ENCODE measurements around the gene ABL2. TPM values are rescaled to one million over a fixed set of nuclear protein-coding genes. Genes with fewer than 3 reads are reported as not detected.

The ABL2 gene
- total RNA-seq, 1 donor from 2014 or later: 23.9 TPM

DNA sequence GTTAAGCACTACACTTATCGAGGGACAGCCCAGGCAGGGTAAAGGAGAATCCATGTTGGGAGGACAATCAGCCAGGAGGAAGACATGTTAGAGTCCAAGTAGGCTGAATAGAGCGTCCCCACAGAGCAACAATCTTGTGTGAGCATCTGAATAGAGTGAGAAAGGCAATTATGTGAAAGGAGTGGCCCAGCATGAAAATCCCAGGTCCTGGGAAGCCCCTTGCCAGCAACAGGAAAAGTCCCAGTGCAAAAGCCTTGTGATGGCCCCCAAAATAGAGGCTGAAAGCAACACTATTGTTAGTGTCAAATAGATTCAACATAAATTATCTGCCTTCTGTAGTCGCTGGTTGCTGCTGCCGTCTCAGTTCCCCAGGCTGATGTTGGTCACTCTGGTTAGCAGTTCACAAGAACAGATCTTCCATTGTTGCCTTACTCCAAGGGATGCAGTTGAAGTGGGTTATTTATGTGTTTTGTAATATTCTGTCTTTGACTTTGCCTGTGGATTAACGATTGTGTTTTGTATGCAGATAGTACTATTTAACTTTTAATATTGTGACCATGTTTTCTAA is 12.1 kb upstream of the ABL2 start:
- DNase-seq (ENCODE audit: low spot score in 2 of 2): no peak
- intact Hi-C loops (cut with DNase I): no loop called here
- TF ChIP-seq, protein P1, sequence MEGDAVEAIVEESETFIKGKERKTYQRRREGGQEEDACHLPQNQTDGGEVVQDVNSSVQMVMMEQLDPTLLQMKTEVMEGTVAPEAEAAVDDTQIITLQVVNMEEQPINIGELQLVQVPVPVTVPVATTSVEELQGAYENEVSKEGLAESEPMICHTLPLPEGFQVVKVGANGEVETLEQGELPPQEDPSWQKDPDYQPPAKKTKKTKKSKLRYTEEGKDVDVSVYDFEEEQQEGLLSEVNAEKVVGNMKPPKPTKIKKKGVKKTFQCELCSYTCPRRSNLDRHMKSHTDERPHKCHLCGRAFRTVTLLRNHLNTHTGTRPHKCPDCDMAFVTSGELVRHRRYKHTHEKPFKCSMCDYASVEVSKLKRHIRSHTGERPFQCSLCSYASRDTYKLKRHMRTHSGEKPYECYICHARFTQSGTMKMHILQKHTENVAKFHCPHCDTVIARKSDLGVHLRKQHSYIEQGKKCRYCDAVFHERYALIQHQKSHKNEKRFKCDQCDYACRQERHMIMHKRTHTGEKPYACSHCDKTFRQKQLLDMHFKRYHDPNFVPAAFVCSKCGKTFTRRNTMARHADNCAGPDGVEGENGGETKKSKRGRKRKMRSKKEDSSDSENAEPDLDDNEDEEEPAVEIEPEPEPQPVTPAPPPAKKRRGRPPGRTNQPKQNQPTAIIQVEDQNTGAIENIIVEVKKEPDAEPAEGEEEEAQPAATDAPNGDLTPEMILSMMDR (IDR thresholded peaks at IDR 0.05): no peak

DNA sequence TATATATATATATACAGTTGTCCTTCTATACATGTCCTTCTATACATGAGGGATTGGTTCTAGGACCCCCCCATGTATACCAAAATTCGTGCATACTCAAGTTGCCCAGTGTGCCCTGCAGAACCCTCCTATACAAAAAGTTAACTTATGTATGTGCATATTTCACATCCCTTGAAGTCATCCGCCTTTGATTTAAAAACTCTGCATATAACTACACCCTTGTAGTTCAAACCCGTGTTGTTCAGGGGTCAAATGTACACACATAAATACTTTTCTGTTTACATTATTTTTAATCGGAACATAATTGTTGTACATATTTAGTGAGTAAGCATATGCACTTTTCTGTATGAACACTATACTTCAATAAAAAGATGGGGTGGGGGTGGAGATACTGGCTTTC is 7.7 kb upstream of the ABL2 start:
- Histone ChIP-seq H3K27ac (no peak overlapping the region), H3K9me3 (no peaks in the 10 kb centered on the region), H3K4me3 (no peak overlapping the region), H3K4me1 (no peaks in the 10 kb centered on the region), H3K27me3 (no peaks in the 10 kb centered on the region), H3K36me3 (no peaks in the 10 kb centered on the region)
- intact Hi-C loops (cut with DNase I): no loop called here
- TF ChIP-seq, protein P1 (IDR thresholded peaks at IDR 0.05): no peak
- no peak for DNase-seq (ENCODE audit: low spot score in 2 of 2)

More for the DNA sequence above, 12.1 kb upstream of the ABL2 start:
- no peaks in the 10 kb centered on the region for H3K9me3 ChIP-seq
- H3K27me3 ChIP-seq: no peaks in the 10 kb centered on the region
- no peak overlapping the region for H3K4me3 ChIP-seq
- no peaks in the 10 kb centered on the region for H3K36me3 ChIP-seq
- H3K4me1 ChIP-seq: no peaks in the 10 kb centered on the region
- H3K27ac ChIP-seq: no peak overlapping the region

DNA sequence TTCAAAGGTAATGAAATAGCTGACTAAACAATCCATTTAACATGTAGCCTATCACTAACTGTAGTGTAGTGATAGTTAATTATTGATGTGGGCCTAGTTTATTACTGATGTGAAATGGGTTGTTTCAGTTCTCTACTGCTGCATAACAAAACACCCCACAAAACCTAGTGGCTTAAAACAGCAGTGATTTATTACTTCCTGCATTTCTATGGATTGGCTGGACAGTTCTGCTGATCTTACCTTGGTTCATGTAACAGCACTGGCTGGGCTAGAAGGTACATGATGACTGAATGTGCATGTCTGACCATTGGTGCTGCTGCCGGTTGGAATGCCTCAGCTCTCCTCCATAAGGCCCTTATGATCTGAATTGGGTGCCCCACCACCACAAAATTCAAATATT is 5.4 kb upstream of the ABL2 start:
- Histone ChIP-seq H3K4me1 (peaks cover 0 to 10% of the 10 kb centered on the region in 2 donors), H3K27me3 (no peaks in the 10 kb centered on the region), H3K36me3 (no peaks in the 10 kb centered on the region), H3K9me3 (no peaks in the 10 kb centered on the region), H3K27ac (no peak overlapping the region), H3K4me3 (no peak overlapping the region)
- intact Hi-C loops (cut with DNase I): no loop called here
- TF ChIP-seq, protein P1 (IDR thresholded peaks at IDR 0.05): no peak
- no peak for DNase-seq (ENCODE audit: low spot score in 2 of 2)

DNA sequence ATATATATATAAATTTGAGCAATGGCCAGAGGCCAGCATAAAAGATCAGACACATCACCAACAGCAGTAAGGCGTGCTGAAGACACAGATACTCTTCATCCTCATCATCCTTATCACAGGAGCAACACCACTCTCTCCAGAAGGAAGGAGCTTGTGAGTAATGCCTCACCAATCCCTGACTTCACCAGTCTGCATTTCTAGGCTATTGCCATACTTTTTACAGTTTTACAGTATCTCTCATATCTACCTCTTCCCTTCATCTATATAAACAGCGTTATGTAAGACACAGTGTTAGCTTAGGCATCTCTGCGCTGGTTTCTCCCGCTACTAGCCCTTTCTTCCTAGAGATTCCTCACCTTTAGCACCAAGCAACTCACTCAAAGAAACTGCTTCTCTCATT is 2.4 kb upstream of the ABL2 start:
- Histone ChIP-seq H3K9me3 (no peaks in the 10 kb centered on the region), H3K4me3 (no peak overlapping the region), H3K36me3 (no peaks in the 10 kb centered on the region), H3K27ac (no peak overlapping the region), H3K4me1 (peaks cover 0 to 20% of the 10 kb centered on the region in 2 donors), H3K27me3 (no peaks in the 10 kb centered on the region)
- intact Hi-C loops (cut with DNase I): no loop called here
- no peak for DNase-seq (ENCODE audit: low spot score in 2 of 2)
- TF ChIP-seq, protein P1 (IDR thresholded peaks at IDR 0.05): no peak

DNA sequence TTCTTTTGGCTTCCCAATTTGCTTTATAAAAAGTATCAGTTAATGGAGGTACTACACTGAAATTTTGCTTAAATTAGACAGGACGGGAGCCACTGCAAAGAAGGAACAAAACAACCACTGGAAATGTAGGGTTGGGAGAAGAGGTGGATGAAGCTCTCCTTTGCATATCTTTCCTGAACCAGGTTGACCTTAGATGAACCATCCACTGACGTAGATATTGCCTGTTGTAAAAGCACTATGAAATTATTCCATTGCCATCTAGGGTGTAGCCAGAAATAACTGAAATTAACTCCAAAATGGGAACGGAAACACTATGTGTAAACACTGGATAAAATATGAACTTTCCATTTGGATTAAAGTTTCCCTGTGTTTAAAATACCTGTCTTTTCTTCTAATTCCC is 1.2 kb upstream of the ABL2 start:
- no peaks in the 10 kb centered on the region for H3K9me3 ChIP-seq
- DNase-seq (ENCODE audit: low spot score in 2 of 2): no peak
- no peak overlapping the region for H3K4me3 ChIP-seq
- no peaks in the 10 kb centered on the region for H3K27me3 ChIP-seq
- H3K36me3 ChIP-seq: no peaks in the 10 kb centered on the region
- intact Hi-C loops (cut with DNase I): no loop called here
- peaks cover 0 to 20% of the 10 kb centered on the region in 2 donors for H3K4me1 ChIP-seq
- TF ChIP-seq, protein P1 (IDR thresholded peaks at IDR 0.05): no peak
- peak overlapping the region; percentile 87 to 95 for H3K27ac ChIP-seq

DNA sequence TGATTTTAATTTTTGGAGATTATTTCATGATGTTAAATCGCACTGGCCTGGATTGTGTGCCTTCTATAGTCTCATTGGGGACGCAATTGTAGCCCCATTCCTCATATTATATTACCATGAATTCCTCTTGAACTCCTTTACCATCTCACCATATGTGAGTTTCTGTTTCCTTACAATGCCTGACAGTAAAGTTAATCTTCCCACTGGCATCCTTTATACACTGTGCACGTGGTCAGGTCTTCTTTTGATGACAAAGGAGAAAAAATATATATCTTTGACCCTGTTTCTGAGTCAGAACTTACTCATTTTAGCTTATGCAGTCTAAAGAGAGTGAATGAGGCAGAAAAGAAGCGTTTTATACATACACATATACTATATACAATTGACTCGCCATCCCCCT is 774 bp upstream of the ABL2 start:
- H3K36me3 ChIP-seq: no peaks in the 10 kb centered on the region
- peak overlapping the region; percentile 87 to 95 for H3K27ac ChIP-seq
- peak overlapping the region; percentile 95 to 100 for H3K4me3 ChIP-seq
- H3K9me3 ChIP-seq: no peaks in the 10 kb centered on the region
- TF ChIP-seq, protein P1 (IDR thresholded peaks at IDR 0.05): no peak
- peaks cover 0 to 20% of the 10 kb centered on the region in 2 donors for H3K4me1 ChIP-seq
- H3K27me3 ChIP-seq: no peaks in the 10 kb centered on the region
- intact Hi-C loops (cut with DNase I): no loop called here
- DNase-seq (ENCODE audit: low spot score in 2 of 2): no peak
